GM18951 (cell line): ENCODE measurements around the gene ITGB5.

ENCODE experiments used
- POLR2A ChIP-seq: IDR thresholded peaks from 4 replicates; pipeline ENCODE4 v1.6.1; 2011; ENCODE audit warnings: mild to moderate bottlenecking; ENCODE audit not compliant: insufficient read length, insufficient read depth; ENCODE audit errors: extremely low read depth
- in situ Hi-C: fragments of 300-500 bp; cut with MboI; formaldehyde crosslinking; loops from one replicate; pipeline ENCODE4 v1.12.0; 2022; ENCODE audit warnings: low sequenced_read_pairs, mixed read lengths, inconsistent platforms; ENCODE audit not compliant: unreplicated experiment

ITGB5 gene

DNA sequence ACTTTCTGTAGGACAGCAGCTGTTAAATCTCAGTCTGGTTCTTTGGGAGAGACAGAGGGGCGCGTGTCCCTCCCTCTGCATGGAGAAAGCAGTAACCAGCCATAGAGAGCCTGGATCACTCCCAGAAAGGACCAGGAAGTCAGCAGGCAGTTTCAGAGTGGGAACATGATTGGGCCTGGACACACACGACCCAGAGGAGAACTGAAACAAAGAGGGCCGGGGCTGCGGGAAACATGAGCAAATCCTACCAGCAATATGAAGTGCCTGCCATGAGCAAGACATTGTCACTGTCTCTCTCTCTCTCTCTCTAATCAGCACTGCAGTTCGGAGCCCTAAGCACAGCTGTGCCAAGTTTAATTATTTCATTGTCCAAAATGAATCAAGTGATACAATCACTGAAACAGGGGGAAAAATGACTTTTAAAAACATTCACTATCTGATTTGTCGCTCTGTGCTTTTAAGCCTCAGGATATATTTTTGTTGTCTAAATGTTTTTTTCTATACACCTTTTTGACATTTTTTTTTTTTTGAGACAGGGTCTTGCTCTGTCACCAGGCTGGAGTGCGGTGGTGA, 29.8 kb upstream of the ITGB5 start:
- in situ Hi-C loops, result no loop called here
- no peak for TF ChIP-seq POLR2A

DNA sequence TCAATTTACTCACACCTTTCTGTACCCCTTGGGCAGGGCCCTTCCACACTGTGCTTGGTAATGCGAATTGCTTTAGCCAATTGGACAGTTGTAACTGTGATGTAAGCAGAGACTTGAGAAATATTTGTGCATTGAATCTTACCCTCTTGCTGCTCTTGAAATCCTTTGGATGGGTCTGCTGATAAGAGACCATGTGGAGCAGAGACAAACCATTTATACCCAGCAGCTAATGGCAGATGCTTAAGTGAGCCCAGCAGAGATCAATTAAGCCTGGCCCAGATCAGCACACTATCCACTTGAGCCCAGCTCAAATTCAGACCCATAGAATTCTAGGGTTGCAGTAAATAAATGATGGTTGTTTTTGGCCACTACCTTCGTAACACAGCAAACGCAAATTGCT, 28.1 kb upstream of the ITGB5 start:
- TF ChIP-seq POLR2A, result no peak
- in situ Hi-C loops, result no loop called here

- in situ Hi-C loops, result no loop called here
- no peak for TF ChIP-seq POLR2A
Observed at GRCh38 chr3:124907957-124908356, 20.8 kb upstream of the ITGB5 start.

DNA sequence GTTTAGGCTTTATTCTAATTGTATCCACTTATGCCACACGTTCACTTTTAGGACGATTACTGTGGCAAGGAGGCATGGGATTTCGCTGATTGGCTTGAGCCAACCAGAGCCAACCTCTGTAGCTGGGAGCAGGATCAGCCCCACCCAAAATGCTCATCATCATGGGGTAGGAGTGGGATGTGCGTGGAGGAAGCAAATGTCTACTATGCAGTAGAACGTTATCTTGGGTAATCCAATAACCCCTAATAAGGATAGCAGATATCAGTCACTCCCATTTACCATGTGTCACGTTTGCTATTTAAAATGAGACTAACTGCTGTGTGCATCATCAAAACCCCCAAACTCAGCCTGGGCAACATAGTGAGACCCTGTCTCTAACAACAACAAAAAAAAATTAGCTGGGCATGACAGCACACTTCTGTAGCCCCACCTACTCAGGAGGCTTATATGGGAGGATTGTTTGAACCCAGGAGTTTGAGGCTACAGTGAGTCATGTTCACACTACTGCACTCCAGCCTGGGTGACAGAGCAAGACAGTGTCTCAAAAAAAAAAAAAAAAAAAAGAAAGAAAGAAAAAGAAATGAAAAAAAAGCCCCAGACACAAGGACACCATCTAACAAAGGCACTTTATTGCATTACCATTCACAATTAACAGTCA, 17.8 kb upstream of the ITGB5 start:
- no peak for TF ChIP-seq POLR2A
- in situ Hi-C loops, result no loop called here

- no peak for TF ChIP-seq POLR2A
- in situ Hi-C loops, result no loop called here
Observed at GRCh38 chr3:124903896-124904834, 17.0 kb upstream of the ITGB5 start.

- in situ Hi-C loops, result no loop called here
- no peak for TF ChIP-seq POLR2A
Observed at GRCh38 chr3:124896824-124897526, 9.8 kb upstream of the ITGB5 start.

DNA sequence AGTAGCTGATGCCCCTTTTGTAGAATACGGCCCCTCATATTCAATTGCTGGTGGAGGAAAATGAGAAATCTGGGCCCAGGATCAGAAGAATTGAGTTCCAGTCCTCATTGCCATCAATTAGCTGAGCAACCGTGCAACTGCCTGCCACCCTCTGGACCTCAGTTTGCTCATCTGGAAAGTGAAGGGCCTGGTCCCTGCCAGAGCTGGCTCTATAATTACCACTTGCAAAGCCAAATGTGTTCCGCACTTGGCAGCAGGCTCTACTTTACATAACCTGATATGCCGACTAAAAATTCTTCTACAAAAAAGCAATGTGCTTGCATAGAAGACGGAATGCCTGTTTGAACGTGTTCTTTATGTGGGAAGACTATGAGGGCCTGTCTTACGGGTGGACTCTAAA, 8.6 kb upstream of the ITGB5 start:
- in situ Hi-C loops, result no loop called here

GRCh38 chr3:124893526-124893925, 6.4 kb upstream of the ITGB5 start:
- no peak for TF ChIP-seq POLR2A
- in situ Hi-C loops, result no loop called here

More for the DNA sequence above, 8.6 kb upstream of the ITGB5 start:
- TF ChIP-seq POLR2A, result no peak

GRCh38 chr3:124890573-124891190, 3.5 kb upstream of the ITGB5 start:
- in situ Hi-C loops, result no loop called here
- no peak for TF ChIP-seq POLR2A

GRCh38 chr3:124888482-124889441, 1.6 kb upstream of the ITGB5 start:
- in situ Hi-C loops, result no loop called here
- TF ChIP-seq POLR2A, result no peak

- in situ Hi-C loops, result no loop called here
- no peak for TF ChIP-seq POLR2A
Observed at GRCh38 chr3:124887932-124888298, 750 bp upstream of the ITGB5 start.
